Gastrocnemius medialis (tissue), 4 donors: Measurements from ENCODE around the gene ZBTB8B. TPM values are rescaled to one million over a fixed set of nuclear protein-coding genes. Genes with fewer than 3 reads are reported as not detected.
"Not testable (repeated sequence)": the region's sequence is repeated elsewhere in the genome, so short reads cannot be mapped to it uniquely, and the experiment has no call there.

Source experiments
- ATAC-seq, 2 donors: fragments of 150-250 bp; one replicate each; pipeline ENCODE4 v1.9.1; 2016
- DNase-seq, 2 donors: peaks; one replicate each; pipeline ENCODE4 v3.0.0-alpha.2; 2019
- H3K27ac ChIP-seq, 4 donors: fragments of 200-600 bp; sonication (generic); 1 replicate in 1 of 4; 2 replicates in 3 of 4; pipeline ENCODE4 v1.5.1; 2016 to 2018; ENCODE audit warnings: mild to moderate bottlenecking in 2 of 4, moderate library complexity in 1 of 4
- H3K27me3 ChIP-seq, 3 donors: fragments of 200-600 bp; sonication (generic) in 2 of 3; 1 replicate in 1 of 3; 2 replicates in 2 of 3; pipeline versions ENCODE4 v1.5.1 to v1.6.0; 2016 to 2019; ENCODE audit warnings: mild to moderate bottlenecking in 1 of 3, moderate library complexity in 1 of 3
- H3K36me3 ChIP-seq, 2 donors: fragments of 200-600 bp; sonication (generic) in 1 of 2; one replicate each; pipeline ENCODE4 v1.5.1; 2017 to 2018
- H3K4me1 ChIP-seq, 2 donors: fragments of 200-600 bp; sonication (generic) in 1 of 2; one replicate each; pipeline ENCODE4 v1.5.1; 2016 to 2017; ENCODE audit warnings: mild to moderate bottlenecking in 2 of 2
- H3K4me3 ChIP-seq, 4 donors: fragments of 200-600 bp; sonication (generic) in 3 of 4; 1 replicate in 1 of 4; 2 replicates in 3 of 4; pipeline ENCODE4 v1.5.1; 2016 to 2019; ENCODE audit warnings: mild to moderate bottlenecking in 2 of 4
- H3K9me3 ChIP-seq, 3 donors: fragments of 200-600 bp; sonication (generic) in 2 of 3; 1 replicate in 1 of 3; 2 replicates in 2 of 3; pipeline ENCODE4 v1.5.1; 2016 to 2019
- CTCF ChIP-seq, 5 experiments: fragments of 450-650 bp in 3 of 5; fragments of 200-600 bp in 2 of 5; sonication (generic) in 2 of 5; IDR thresholded peaks in 4 of 5; conservative IDR thresholded peaks in 1 of 5; 1 replicate in 4 of 5; 2 replicates in 1 of 5; pipeline ENCODE4 v1.5.1; 2016 to 2019; ENCODE audit warnings: antibody characterized with exemption in 5 of 5, mild to moderate bottlenecking in 3 of 5, moderate library complexity in 3 of 5
- POLR2A ChIP-seq, 2 donors: fragments of 450-650 bp; IDR thresholded peaks; one replicate each; pipeline ENCODE4 v1.6.1; 2017; ENCODE audit warnings: antibody characterized with exemption in 2 of 2, mild to moderate bottlenecking in 2 of 2, moderate library complexity in 2 of 2
- in situ Hi-C, 4 donors: fragments of 200-750 bp; cut with MboI; loops; one replicate each; pipeline versions ENCODE4 v1.15.0 to v1.8.0; 2017; ENCODE audit warnings: low sequenced_read_pairs in 4 of 4
- intact Hi-C: fragments of 100-400 bp; cut with DNase I; formaldehyde crosslinking; loops from one replicate; pipeline ENCODE4 v1.15.1; 2023; ENCODE audit warnings: low total_unique reads
- total RNA-seq, 4 donors: library from RNA; depleted of rRNA; stranded (reverse); fragments of >200 nt; gene quantifications; one replicate each; pipeline versions ENCODE4 v1.1.0 to v1.2.3, GENCODE V29; 2016

The ZBTB8B gene
- total RNA-seq, 4 donors from 2014 or later, result not detected

DNA sequence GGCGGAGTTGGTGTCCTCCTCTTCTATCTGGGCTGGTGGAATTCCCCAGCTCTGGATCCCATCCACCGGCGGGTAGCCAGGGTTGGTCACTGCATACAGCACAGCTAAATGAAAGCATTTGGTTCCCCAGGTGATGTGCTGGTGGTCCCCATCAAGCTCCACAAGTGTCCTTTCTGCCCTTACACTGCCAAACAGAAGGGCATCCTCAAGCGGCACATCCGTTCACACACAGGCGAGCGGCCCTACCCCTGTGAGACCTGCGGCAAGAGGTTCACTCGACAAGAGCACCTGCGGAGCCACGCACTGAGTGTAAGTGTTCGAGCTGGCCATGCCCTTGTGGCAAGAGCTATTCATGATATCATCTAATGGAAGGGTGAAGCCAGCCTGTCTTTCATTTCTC is 15.9 kb downstream of the ZBTB8B start:
- DNase-seq (no peak), ATAC-seq (no peak)

DNA sequence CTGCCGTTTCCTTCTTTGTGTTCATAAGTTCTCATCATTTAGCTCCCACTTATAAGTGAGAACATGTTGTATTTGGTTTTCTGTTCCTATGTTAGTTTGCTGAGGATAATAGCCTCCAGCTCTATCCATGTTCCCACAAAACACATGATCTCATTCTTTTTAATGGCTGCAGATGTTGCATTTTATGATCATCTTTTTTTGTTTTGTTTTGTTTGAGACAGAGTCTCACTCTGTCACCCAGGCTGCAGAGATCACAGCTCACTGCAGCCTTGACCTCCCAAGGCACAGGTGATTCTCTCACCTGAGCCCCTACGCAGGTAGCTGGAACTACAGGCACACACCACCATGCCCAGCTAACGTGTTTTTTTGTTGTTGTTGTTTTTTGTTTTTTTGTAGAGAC is 16.9 kb downstream of the ZBTB8B start:
- in situ Hi-C loops, H3K4me3 ChIP-seq, H3K36me3 ChIP-seq, ATAC-seq, H3K27ac ChIP-seq, H3K4me1 ChIP-seq, H3K27me3 ChIP-seq, intact Hi-C loops, DNase-seq, H3K9me3 ChIP-seq: not testable (repeated sequence)

More for the DNA sequence above, 15.9 kb downstream of the ZBTB8B start:
- no peak for TF ChIP-seq CTCF (IDR thresholded peaks at IDR 0.05 in 4 of 5, conservative IDR thresholded peaks at IDR 0.05 in 1 of 5)
- TF ChIP-seq POLR2A (IDR thresholded peaks at IDR 0.05), result no peak
- Histone ChIP-seq H3K4me3 (no peak overlapping the region), H3K9me3 (no peaks in the 10 kb centered on the region), H3K27me3 (no peaks in the 10 kb centered on the region), H3K27ac (no peak overlapping the region), H3K36me3 (no peaks in the 10 kb centered on the region), H3K4me1 (no peaks in the 10 kb centered on the region)
- in situ Hi-C loops, result no loop called here
- intact Hi-C loops, result no loop called here

- intact Hi-C loops, result no loop called here
- H3K36me3 ChIP-seq, result no peaks in the 10 kb centered on the region
- ATAC-seq, result no peak
These were observed 20.8 kb downstream of the ZBTB8B start for GRCh38 chr1:32485554-32486255.

DNA sequence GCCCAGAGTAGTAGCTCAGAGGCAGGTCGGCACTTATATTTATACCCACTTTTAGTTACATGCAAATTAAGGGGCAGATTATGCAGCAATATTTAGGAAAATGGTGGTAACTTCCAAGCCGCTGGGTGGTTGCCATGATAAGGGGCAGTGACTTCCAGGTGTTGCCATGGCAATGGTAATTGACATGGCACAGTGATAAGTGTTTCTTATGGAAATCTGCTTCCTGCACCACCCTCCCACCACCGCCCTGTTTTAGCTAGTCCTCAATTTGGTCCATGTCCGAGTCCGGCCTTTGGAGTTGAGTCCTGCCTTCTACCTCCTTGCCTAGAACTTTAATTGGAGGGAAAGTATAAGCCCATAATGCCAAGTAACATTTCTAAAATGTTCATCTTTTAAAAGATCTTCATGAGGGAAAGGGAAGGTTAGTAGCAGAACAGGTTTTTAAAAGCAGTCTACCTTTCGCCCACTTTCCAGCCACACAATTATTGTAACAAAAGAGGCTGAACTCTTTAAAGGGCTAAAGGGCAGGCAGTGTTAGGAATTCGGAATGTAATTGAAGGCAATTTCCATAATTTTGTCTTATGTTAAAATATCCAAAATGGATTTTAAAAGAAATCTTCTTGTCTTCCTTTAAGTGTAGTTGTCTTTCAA is 21.7 kb downstream of the ZBTB8B start:
- in situ Hi-C loops (no loop called here), intact Hi-C loops (no loop called here)
- TF ChIP-seq POLR2A (IDR thresholded peaks at IDR 0.05), result no peak
- no peak for TF ChIP-seq CTCF (IDR thresholded peaks at IDR 0.05 in 4 of 5, conservative IDR thresholded peaks at IDR 0.05 in 1 of 5)
- no peak overlapping the region for H3K27ac ChIP-seq
- H3K4me3 ChIP-seq, result no peak overlapping the region
- no peaks in the 10 kb centered on the region for H3K36me3 ChIP-seq
- DNase-seq (no peak), ATAC-seq (no peak)
- H3K27me3 ChIP-seq, result no peaks in the 10 kb centered on the region
- no peaks in the 10 kb centered on the region for H3K4me1 ChIP-seq
- no peaks in the 10 kb centered on the region for H3K9me3 ChIP-seq

More at GRCh38 chr1:32485554-32486255, 20.8 kb downstream of the ZBTB8B start:
- no peak overlapping the region for H3K4me3 ChIP-seq
- H3K27me3 ChIP-seq, result no peaks in the 10 kb centered on the region
- no peak overlapping the region for H3K27ac ChIP-seq
- no peaks in the 10 kb centered on the region for H3K4me1 ChIP-seq
- no peaks in the 10 kb centered on the region for H3K9me3 ChIP-seq
- DNase-seq, result no peak
- in situ Hi-C loops, result no loop called here
- TF ChIP-seq POLR2A (IDR thresholded peaks at IDR 0.05) (no peak), CTCF (IDR thresholded peaks at IDR 0.05 in 4 of 5, conservative IDR thresholded peaks at IDR 0.05 in 1 of 5) (no peak)

- Histone ChIP-seq H3K27me3 (no peaks in the 10 kb centered on the region), H3K27ac (no peak overlapping the region), H3K9me3 (no peaks in the 10 kb centered on the region), H3K4me3 (no peak overlapping the region), H3K36me3 (no peaks in the 10 kb centered on the region), H3K4me1 (no peaks in the 10 kb centered on the region)
- ATAC-seq (no peak), DNase-seq (no peak)
- in situ Hi-C loops, result no loop called here
- intact Hi-C loops, result no loop called here
- TF ChIP-seq CTCF (IDR thresholded peaks at IDR 0.05 in 4 of 5, conservative IDR thresholded peaks at IDR 0.05 in 1 of 5) (no peak), POLR2A (IDR thresholded peaks at IDR 0.05) (no peak)
These were observed 22.3 kb downstream of the ZBTB8B start for GRCh38 chr1:32487182-32487581.
